GM19468 (cell line): Measurements from ENCODE around the gene ZBTB2.
"Not testable (repeated sequence)": the region's sequence is repeated elsewhere in the genome, so short reads cannot be mapped to it uniquely, and the experiment has no call there.

ENCODE experiments used
- ATAC-seq: cut with Tn5 transposase; IDR thresholded peaks from one replicate; pipeline ENCODE4 v1.9.1; 2021; ENCODE audit warnings: mild to moderate bottlenecking, moderate library complexity, moderate number of reproducible peaks; ENCODE audit not compliant: unreplicated experiment; ENCODE audit errors: extremely low read depth

Gene ZBTB2

GRCh38 chr6:151375833-151376232, 15.5 kb downstream of the ZBTB2 start:
- ATAC-seq = no peak

- no peak for ATAC-seq
These were observed 17.2 kb downstream of the ZBTB2 start for GRCh38 chr6:151374036-151374683.

GRCh38 chr6:151372164-151372563, 19.2 kb downstream of the ZBTB2 start:
- ATAC-seq = no peak

- ATAC-seq = no peak
These were observed 20.8 kb downstream of the ZBTB2 start for GRCh38 chr6:151370509-151371078.

- ATAC-seq = no peak
These were observed 26.1 kb downstream of the ZBTB2 start for GRCh38 chr6:151365233-151365632.

- no peak for ATAC-seq
These were observed 31.9 kb downstream of the ZBTB2 start for GRCh38 chr6:151359486-151359885.

- ATAC-seq = no peak
These were observed 32.9 kb downstream of the ZBTB2 start for GRCh38 chr6:151358475-151358874.

GRCh38 chr6:151357758-151358436, 33.5 kb downstream of the ZBTB2 start:
- no peak for ATAC-seq

GRCh38 chr6:151356983-151357382, 34.4 kb downstream of the ZBTB2 start:
- not testable (repeated sequence) for ATAC-seq

GRCh38 chr6:151353795-151354194, 37.6 kb downstream of the ZBTB2 start:
- no peak for ATAC-seq

- ATAC-seq = no peak
These were observed 38.7 kb downstream of the ZBTB2 start for GRCh38 chr6:151352410-151353396.

- ATAC-seq = no peak
These were observed 39.6 kb downstream of the ZBTB2 start for GRCh38 chr6:151351731-151352130.

- ATAC-seq = no peak
These were observed 40.1 kb downstream of the ZBTB2 start for GRCh38 chr6:151351146-151351700.

GRCh38 chr6:151350442-151351145, 40.8 kb downstream of the ZBTB2 start:
- ATAC-seq = no peak

- no peak for ATAC-seq
These were observed 41.6 kb downstream of the ZBTB2 start for GRCh38 chr6:151349651-151350270.

- ATAC-seq = not testable (repeated sequence)
These were observed 48.6 kb downstream of the ZBTB2 start for GRCh38 chr6:151342750-151343149.

GRCh38 chr6:151341476-151342195, 49.7 kb downstream of the ZBTB2 start:
- ATAC-seq = no peak

- ATAC-seq = no peak
These were observed 51.0 kb downstream of the ZBTB2 start for GRCh38 chr6:151340219-151340978.
